Measurements from ENCODE around the gene OVOL1. TPM values are rescaled to one million over a fixed set of nuclear protein-coding genes. Genes with fewer than 3 reads are reported as not detected.
"Not testable (repeated sequence)": the region's sequence is repeated elsewhere in the genome, so short reads cannot be mapped to it uniquely, and the experiment has no call there.

Gene OVOL1
- total RNA-seq, 4 donors from 2014 or later, result not detected

DNA sequence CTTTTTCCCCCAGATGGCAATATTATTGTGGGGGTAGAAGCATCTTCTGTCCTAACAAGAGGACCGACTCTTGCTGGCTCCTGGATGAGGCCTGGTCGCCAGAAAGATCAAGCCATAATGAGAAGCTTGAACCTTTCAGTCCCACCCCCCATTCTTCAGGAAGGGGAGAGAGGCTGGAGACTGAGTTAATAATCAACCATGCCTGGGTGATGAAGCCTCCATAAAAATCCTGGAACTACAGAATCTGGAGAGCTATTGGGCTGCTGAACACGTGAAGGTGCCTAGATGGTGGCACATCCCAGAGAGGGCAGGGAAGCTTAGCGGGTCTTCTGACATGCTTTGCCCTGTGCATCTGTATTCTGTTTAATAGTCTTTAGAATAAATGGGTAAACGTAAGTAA, 22.4 kb upstream of the OVOL1 start:
- H3K27ac ChIP-seq (replicated peaks in 1 of 4), result no peak overlapping the region
- no peak for TF ChIP-seq POLR2AphosphoS5 (IDR thresholded peaks at IDR 0.05)
- no peak for TF ChIP-seq POLR2A (IDR thresholded peaks at IDR 0.05; ENCODE audit: low read depth)
- TF ChIP-seq, protein P1, sequence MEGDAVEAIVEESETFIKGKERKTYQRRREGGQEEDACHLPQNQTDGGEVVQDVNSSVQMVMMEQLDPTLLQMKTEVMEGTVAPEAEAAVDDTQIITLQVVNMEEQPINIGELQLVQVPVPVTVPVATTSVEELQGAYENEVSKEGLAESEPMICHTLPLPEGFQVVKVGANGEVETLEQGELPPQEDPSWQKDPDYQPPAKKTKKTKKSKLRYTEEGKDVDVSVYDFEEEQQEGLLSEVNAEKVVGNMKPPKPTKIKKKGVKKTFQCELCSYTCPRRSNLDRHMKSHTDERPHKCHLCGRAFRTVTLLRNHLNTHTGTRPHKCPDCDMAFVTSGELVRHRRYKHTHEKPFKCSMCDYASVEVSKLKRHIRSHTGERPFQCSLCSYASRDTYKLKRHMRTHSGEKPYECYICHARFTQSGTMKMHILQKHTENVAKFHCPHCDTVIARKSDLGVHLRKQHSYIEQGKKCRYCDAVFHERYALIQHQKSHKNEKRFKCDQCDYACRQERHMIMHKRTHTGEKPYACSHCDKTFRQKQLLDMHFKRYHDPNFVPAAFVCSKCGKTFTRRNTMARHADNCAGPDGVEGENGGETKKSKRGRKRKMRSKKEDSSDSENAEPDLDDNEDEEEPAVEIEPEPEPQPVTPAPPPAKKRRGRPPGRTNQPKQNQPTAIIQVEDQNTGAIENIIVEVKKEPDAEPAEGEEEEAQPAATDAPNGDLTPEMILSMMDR (IDR thresholded peaks at IDR 0.05), result no peak
- TF ChIP-seq EP300 (IDR thresholded peaks at IDR 0.05), result no peak
- no peaks in the 10 kb centered on the region for H3K27me3 ChIP-seq
- WGBS, result 79% methylated on average over 5 of the region's 5 CpGs
- H3K4me1 ChIP-seq, result peaks cover 0 to under 1% (median 0%) of the 10 kb centered on the region in 4 donors
- no peaks in the 10 kb centered on the region for H3K36me3 ChIP-seq
- intact Hi-C loops (cut with DNase I), result no loop called here
- DNase-seq (ENCODE audit: extremely low spot score), result no peak
- H3K4me3 ChIP-seq, result no peak overlapping the region
- no peaks in the 10 kb centered on the region for H3K9me3 ChIP-seq

DNA sequence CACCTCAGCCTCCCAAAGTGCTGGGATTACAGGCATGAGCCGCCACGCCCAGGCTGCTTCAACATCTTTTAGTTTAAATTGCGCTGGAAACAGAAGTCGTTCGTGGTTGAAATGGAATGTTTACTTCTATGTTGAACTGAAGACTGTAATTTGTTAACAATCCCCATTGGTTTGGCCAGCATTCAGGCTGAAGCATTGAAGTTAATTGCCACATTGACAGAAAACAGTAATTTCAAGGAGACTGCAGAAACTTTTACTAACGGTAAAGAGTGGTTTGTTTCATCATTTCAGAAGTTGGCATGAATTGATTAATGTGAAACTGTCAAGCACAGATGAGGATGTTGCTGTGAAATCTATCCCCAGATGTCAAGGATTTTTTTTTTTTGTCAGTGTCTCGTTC, 20.3 kb upstream of the OVOL1 start:
- H3K4me1 ChIP-seq, result peaks cover 0 to 4% (median 0%) of the 10 kb centered on the region in 4 donors
- intact Hi-C loops (cut with DNase I), result no loop called here
- no peaks in the 10 kb centered on the region for H3K27me3 ChIP-seq
- H3K27ac ChIP-seq (replicated peaks in 1 of 4), result no peak overlapping the region
- H3K9me3 ChIP-seq, result no peaks in the 10 kb centered on the region
- no peaks in the 10 kb centered on the region for H3K36me3 ChIP-seq
- WGBS, result 49% methylated on average over 7 of the region's 7 CpGs
- peak; percentile 89 for DNase-seq (ENCODE audit: extremely low spot score)
- TF ChIP-seq, protein P1 (IDR thresholded peaks at IDR 0.05), result no peak
- TF ChIP-seq POLR2AphosphoS5 (IDR thresholded peaks at IDR 0.05), result no peak
- TF ChIP-seq EP300 (IDR thresholded peaks at IDR 0.05), result no peak
- TF ChIP-seq POLR2A (IDR thresholded peaks at IDR 0.05; ENCODE audit: low read depth), result no peak
- no peak overlapping the region for H3K4me3 ChIP-seq

DNA sequence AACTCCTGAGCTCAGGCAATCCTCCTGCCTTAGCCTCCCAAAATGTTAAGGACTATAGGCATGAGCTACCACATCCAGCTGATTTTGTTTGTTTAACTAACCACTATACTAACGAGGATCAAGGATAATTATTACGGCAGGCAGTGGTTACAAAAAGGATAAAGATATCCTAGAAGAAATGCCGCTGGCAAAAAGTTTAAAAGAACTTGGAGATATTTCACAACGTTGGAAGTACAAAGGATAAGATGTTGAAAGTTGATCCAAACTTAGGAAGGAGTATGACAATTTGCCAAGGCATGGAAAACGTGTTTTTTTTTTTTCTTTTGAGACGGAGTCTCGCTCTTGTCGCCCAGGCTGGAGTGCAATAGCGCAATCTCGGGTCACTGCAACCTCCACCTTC, 19.5 kb upstream of the OVOL1 start:
- Histone ChIP-seq H3K27me3 (no peaks in the 10 kb centered on the region), H3K4me3 (no peak overlapping the region), H3K36me3 (no peaks in the 10 kb centered on the region), H3K9me3 (no peaks in the 10 kb centered on the region), H3K4me1 (peaks cover 0 to 4% (median 0%) of the 10 kb centered on the region in 4 donors), H3K27ac (replicated peaks in 1 of 4) (no peak overlapping the region)
- intact Hi-C loops (cut with DNase I), result no loop called here
- TF ChIP-seq, protein P1 (IDR thresholded peaks at IDR 0.05), result no peak
- TF ChIP-seq POLR2A (IDR thresholded peaks at IDR 0.05; ENCODE audit: low read depth), result no peak
- no peak for TF ChIP-seq EP300 (IDR thresholded peaks at IDR 0.05)
- TF ChIP-seq POLR2AphosphoS5 (IDR thresholded peaks at IDR 0.05), result no peak
- DNase-seq (ENCODE audit: extremely low spot score), result peak; percentile 8
- 79% methylated on average over 10 of the region's 10 CpGs for WGBS

DNA sequence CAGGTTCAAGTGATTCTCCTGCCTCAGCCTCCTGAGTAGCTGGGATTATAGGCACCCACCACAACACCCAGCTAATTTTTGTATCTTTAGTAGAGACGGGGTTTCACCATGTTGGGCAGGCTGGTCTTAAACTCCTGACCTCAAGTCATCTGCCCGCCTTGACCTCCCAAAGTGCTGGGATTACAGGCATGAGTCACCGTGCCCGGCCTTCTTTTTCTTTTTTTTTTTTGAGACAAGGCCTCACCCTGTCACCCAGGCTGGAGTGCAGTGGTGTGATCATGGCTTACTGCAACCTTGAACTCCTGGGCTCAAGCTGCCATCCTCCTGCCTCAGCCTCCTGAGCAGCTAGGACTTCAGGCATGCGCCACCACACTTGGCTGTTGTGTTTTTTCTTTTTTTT, 19.1 kb upstream of the OVOL1 start:
- not testable (repeated sequence) for H3K4me1 ChIP-seq; H3K4me3 ChIP-seq; H3K27me3 ChIP-seq; H3K36me3 ChIP-seq; H3K9me3 ChIP-seq; H3K27ac ChIP-seq (replicated peaks in 1 of 4)
- intact Hi-C loops (cut with DNase I), result loop anchor here (2.0 kb wide), 1 partner anchor 51 kb away; no protein-coding TSS in a partner anchor
- WGBS, result 81% methylated on average over 5 of the region's 5 CpGs
- peak; percentile 2 for DNase-seq (ENCODE audit: extremely low spot score)

DNA sequence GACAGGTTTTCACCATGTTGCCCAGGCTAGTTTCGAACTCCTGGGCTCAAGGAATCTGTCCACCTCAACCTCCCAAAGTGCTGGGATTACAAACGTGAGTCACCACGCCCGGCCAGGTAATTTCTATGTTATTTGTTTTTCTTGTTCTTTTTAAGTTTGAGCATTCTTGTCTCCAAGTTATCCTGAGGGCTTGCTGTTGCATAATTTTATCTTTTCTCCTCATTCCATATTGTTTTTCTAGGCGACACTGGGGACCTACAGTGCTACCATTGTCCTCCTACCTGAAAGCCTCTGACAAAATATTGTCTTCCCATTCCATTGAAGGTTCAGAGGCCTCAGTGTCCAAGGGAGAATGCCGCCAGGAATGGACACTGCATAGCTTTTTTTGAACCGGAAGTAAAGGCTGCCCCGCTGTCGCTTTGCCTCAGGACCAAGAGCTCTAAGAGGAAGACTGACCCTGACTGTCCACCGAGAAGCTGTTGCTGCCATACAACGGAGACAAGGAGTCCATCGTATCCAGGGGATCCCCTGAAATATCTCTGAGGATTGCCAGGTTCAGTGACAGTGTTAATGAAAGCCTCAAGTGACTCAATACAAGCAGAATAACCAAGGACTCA, 15.8 kb upstream of the OVOL1 start:
- Histone ChIP-seq H3K36me3 (no peaks in the 10 kb centered on the region), H3K27me3 (no peaks in the 10 kb centered on the region), H3K27ac (replicated peaks in 1 of 4) (no peak overlapping the region), H3K4me3 (no peak overlapping the region), H3K9me3 (no peaks in the 10 kb centered on the region), H3K4me1 (peaks cover 0 to 19% (median 1%) of the 10 kb centered on the region in 4 donors)
- WGBS, result 83% methylated on average over 12 of the region's 12 CpGs
- peak; percentile 74 for DNase-seq (ENCODE audit: extremely low spot score)
- TF ChIP-seq EP300 (IDR thresholded peaks at IDR 0.05) (no peak), POLR2A (IDR thresholded peaks at IDR 0.05; ENCODE audit: low read depth) (no peak), POLR2AphosphoS5 (IDR thresholded peaks at IDR 0.05) (no peak)
- TF ChIP-seq, protein P1 (IDR thresholded peaks at IDR 0.05), result no peak
- intact Hi-C loops (cut with DNase I), result no loop called here

All from esophagus muscularis mucosa (tissue), 4 donors.